ENCODE results near the gene RPL10.

Gene RPL10

GRCh38 chrX:154373340-154374306, 24.6 kb upstream of the RPL10 start:
- Histone ChIP-seq H3K4me3 (ENCODE audit: low read length) (peak overlapping the region; percentile 94), H3K27ac (ENCODE audit: low read length) (peak overlapping the region; percentile 89), H3K9ac (ENCODE audit: low read length) (peak overlapping the region; percentile 94), H4K20me1 (ENCODE audit: insufficient read depth, low read length) (peaks cover 6% of the 10 kb centered on the region), H3K4me1 (ENCODE audit: low read length) (peaks cover 41% of the 10 kb centered on the region), H3K27me3 (ENCODE audit: low read depth, low read length) (no peaks in the 10 kb centered on the region), H3K36me3 (replicated peaks; ENCODE audit: low read depth, low read length) (peaks cover 8% of the 10 kb centered on the region), H2AFZ (ENCODE audit: low read depth, low read length) (peak overlapping the region; percentile 49), H3K9me3 (ENCODE audit: insufficient read depth, low read length) (no peaks in the 10 kb centered on the region), H3K4me2 (ENCODE audit: low read length) (peak overlapping the region; percentile 99), H3K79me2 (ENCODE audit: low read length) (peaks cover 24% of the 10 kb centered on the region)
- TF ChIP-seq CTCF (IDR thresholded peaks at IDR 0.05; ENCODE audit: low read depth, low read length) (peak; percentile 77), EZH2phosphoT487 (IDR thresholded peaks at IDR 0.05; ENCODE audit: low read depth) (no peak)

GRCh38 chrX:154374313-154375155, 23.6 kb upstream of the RPL10 start, which contains the start of gene FLNA:
Gene FLNA, minus strand, starts transcription at chrX:154374634. Its CDS starts 3,389 bp downstream, at chrX:154371245.
- Histone ChIP-seq H3K4me3 (ENCODE audit: low read length) (peak within 1 kb of the TSS; percentile 94), H3K27ac (ENCODE audit: low read length) (peak within 1 kb of the TSS; percentile 89), H3K27me3 (ENCODE audit: low read depth, low read length) (no peaks in the 10 kb centered on the region), H4K20me1 (ENCODE audit: insufficient read depth, low read length) (no peaks in the 10 kb centered on the region), H3K9ac (ENCODE audit: low read length) (peak within 1 kb of the TSS; percentile 94), H3K79me2 (ENCODE audit: low read length) (peaks cover 19% of the 10 kb centered on the region), H3K36me3 (replicated peaks; ENCODE audit: low read depth, low read length) (peaks cover 8% of the 10 kb centered on the region), H2AFZ (ENCODE audit: low read depth, low read length) (peak within 1 kb of the TSS; percentile 71), H3K4me1 (ENCODE audit: low read length) (peaks cover 35% of the 10 kb centered on the region), H3K4me2 (ENCODE audit: low read length) (peak within 1 kb of the TSS; percentile 99), H3K9me3 (ENCODE audit: insufficient read depth, low read length) (no peaks in the 10 kb centered on the region)
- TF ChIP-seq CTCF (IDR thresholded peaks at IDR 0.05; ENCODE audit: low read depth, low read length) (peak; percentile 24; the same call in 1 of the 2 replicates), EZH2phosphoT487 (IDR thresholded peaks at IDR 0.05; ENCODE audit: low read depth) (no peak)

- H3K79me2 ChIP-seq (ENCODE audit: low read length), result peaks cover 19% of the 10 kb centered on the region
- H3K27ac ChIP-seq (ENCODE audit: low read length), result peak overlapping the region; percentile 30; the same call in 1 of the 2 replicates
- H4K20me1 ChIP-seq (ENCODE audit: insufficient read depth, low read length), result no peaks in the 10 kb centered on the region
- H3K9ac ChIP-seq (ENCODE audit: low read length), result peak overlapping the region; percentile 94
- peak overlapping the region; percentile 99 for H3K4me2 ChIP-seq (ENCODE audit: low read length)
- H3K4me3 ChIP-seq (ENCODE audit: low read length), result peak overlapping the region; percentile 94
- no peaks in the 10 kb centered on the region for H3K9me3 ChIP-seq (ENCODE audit: insufficient read depth, low read length)
- peaks cover 4% of the 10 kb centered on the region for H3K36me3 ChIP-seq (replicated peaks; ENCODE audit: low read depth, low read length)
- TF ChIP-seq CTCF (IDR thresholded peaks at IDR 0.05; ENCODE audit: low read depth, low read length) (no peak), EZH2phosphoT487 (IDR thresholded peaks at IDR 0.05; ENCODE audit: low read depth) (no peak)
- peaks cover 36% of the 10 kb centered on the region for H3K4me1 ChIP-seq (ENCODE audit: low read length)
- H2AFZ ChIP-seq (ENCODE audit: low read depth, low read length), result peak overlapping the region; percentile 71; the same call in 1 of the 2 replicates
- no peaks in the 10 kb centered on the region for H3K27me3 ChIP-seq (ENCODE audit: low read depth, low read length)
Observed at GRCh38 chrX:154375156-154375504, 23.0 kb upstream of the RPL10 start.
